Left ventricle myocardium inferior (tissue), 1 donor: ENCODE data around the gene MID2. TPM values are rescaled to one million over a fixed set of nuclear protein-coding genes. Genes with fewer than 3 reads are reported as not detected.
"Not testable (repeated sequence)": the region's sequence is repeated elsewhere in the genome, so short reads cannot be mapped to it uniquely, and the experiment has no call there.

Source experiments
- DNase-seq: peaks from one replicate; pipeline ENCODE4 v3.0.0-alpha.2; 2020
- H3K27ac ChIP-seq: fragments of 200-600 bp; replicated peaks from 2 replicates; pipeline ENCODE4 v1.8.0; 2021
- H3K27me3 ChIP-seq: fragments of 200-600 bp; 2 replicates; pipeline ENCODE4 v1.8.0; 2021; ENCODE audit warnings: low read depth
- H3K36me3 ChIP-seq: fragments of 200-600 bp; 2 replicates; pipeline ENCODE4 v1.8.0; 2021
- H3K4me1 ChIP-seq: fragments of 200-600 bp; 2 replicates; pipeline ENCODE4 v1.8.0; 2021
- H3K4me3 ChIP-seq: fragments of 200-600 bp; 2 replicates; pipeline ENCODE4 v1.8.0; 2021; ENCODE audit warnings: mild to moderate bottlenecking, moderate library complexity
- H3K9me3 ChIP-seq: fragments of 200-600 bp; replicated peaks from 2 replicates; pipeline ENCODE4 v1.8.0; 2021
- intact Hi-C: fragments of 100-400 bp; cut with micrococcal nuclease; formaldehyde crosslinking; loops from one replicate; pipeline ENCODE4 v1.11.0; 2022
- total RNA-seq: library from RNA; stranded (reverse); fragmentation: NEBNext Ultra II Directional; extraction: Animal tissue kit (Norgen Biotek cat#: 25700); gene quantifications from one replicate; pipeline ENCODE4 v1.2.1, GENCODE V29; 2021
- TF ChIP-seq, protein P1 (sequence below): fragments of 200-600 bp; IDR thresholded peaks from 2 replicates; pipeline ENCODE4 v1.8.0; 2021; ENCODE audit warnings: antibody characterized with exemption, mild to moderate bottlenecking, borderline replicate concordance
- donor health status: DM: no; HTN: yes; CAD: no; lungs with severe emphysema.

MID2 gene
- total RNA-seq, 1 donor from 2014 or later: 6.3 TPM

DNA sequence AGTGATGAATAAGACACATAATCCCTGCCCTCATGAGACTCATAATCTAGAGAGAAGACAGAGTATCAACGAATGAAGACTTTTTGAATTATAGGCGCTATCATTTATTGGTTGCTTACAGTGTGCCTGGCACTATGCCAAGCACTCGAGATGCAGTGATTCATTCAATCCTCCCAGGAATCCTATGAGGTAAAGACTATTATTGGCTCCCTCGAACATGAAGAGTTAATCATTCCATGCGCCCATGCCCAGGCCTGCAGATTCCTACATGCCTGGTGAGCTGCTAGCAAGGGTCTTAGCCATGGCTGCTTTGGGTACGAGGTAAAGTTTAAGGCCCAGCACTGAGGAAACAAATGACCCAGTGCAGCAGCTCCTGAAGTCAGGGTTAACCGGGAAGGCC is 109.5 kb downstream of the MID2 start:
- DNase-seq: no peak
- peak overlapping the region; percentile 44 for H3K4me3 ChIP-seq

DNA sequence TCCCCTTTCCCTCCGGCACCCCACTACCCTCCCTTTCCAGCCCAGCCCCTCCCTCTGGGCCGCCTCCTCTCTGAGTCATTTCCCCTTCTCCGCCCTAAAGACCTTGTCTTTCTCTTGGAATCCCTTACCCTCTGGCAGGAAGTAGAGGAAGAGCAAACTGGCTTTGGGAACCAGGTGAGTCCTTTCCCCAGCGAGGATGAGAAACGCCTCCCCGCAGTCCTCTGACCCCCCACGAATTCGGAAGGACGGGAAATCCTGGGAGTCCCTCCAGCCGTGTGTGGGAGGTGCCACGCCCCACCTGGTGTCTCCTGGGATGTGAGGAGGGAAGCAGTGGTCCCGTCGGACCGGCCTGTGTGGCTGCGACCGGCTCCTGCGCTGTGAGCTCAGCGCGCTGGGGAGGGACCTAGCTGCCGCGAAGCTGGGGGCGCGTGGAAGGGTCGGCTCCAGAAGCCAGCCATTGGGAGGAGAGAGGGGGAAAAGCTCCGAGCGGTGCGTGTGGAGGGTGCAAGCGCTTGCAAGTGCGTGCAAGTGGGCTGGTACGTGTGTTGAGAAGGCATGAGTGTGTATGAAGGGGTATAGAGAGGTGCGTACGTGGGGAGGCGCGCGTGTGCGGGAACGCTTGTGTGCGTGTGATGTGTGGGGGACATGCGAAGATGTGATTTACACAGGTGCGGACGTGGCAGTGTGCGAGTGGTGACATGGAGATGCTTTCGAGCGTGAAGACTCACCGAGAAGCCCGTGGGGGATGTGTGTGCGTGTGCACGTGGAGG is 110.2 kb downstream of the MID2 start:
- Histone ChIP-seq H3K4me1 (peaks cover 8% of the 10 kb centered on the region), H3K9me3 (no peaks in the 10 kb centered on the region), H3K27me3 (peaks cover 12% of the 10 kb centered on the region), H3K4me3 (peak overlapping the region; percentile 44), H3K36me3 (no peaks in the 10 kb centered on the region), H3K27ac (no peak overlapping the region)
- TF ChIP-seq, protein P1, sequence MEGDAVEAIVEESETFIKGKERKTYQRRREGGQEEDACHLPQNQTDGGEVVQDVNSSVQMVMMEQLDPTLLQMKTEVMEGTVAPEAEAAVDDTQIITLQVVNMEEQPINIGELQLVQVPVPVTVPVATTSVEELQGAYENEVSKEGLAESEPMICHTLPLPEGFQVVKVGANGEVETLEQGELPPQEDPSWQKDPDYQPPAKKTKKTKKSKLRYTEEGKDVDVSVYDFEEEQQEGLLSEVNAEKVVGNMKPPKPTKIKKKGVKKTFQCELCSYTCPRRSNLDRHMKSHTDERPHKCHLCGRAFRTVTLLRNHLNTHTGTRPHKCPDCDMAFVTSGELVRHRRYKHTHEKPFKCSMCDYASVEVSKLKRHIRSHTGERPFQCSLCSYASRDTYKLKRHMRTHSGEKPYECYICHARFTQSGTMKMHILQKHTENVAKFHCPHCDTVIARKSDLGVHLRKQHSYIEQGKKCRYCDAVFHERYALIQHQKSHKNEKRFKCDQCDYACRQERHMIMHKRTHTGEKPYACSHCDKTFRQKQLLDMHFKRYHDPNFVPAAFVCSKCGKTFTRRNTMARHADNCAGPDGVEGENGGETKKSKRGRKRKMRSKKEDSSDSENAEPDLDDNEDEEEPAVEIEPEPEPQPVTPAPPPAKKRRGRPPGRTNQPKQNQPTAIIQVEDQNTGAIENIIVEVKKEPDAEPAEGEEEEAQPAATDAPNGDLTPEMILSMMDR: no peak
- no peak for DNase-seq
- intact Hi-C loops: no loop called here

More for the DNA sequence above, 109.5 kb downstream of the MID2 start:
- Histone ChIP-seq H3K9me3 (no peaks in the 10 kb centered on the region), H3K27me3 (peaks cover 12% of the 10 kb centered on the region), H3K36me3 (no peaks in the 10 kb centered on the region), H3K27ac (no peak overlapping the region), H3K4me1 (peaks cover 8% of the 10 kb centered on the region)
- TF ChIP-seq, protein P1: no peak
- intact Hi-C loops: no loop called here

DNA sequence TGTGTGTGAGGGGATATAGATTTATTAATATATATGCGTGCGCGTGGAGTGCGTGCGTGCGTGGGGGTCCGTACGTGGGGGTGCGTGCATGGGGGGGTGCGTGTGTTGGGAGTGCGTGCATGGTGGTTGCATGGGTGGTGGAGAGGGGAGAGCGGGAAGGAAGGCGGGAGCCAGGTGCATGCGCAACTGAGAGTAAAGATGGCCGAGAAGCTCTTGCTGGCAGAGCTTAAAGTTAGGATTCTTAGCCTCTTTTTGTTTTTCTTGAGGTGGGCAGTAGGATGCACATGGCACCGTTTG is 110.7 kb downstream of the MID2 start:
- H3K27me3 ChIP-seq: peaks cover 12% of the 10 kb centered on the region
- H3K36me3 ChIP-seq: no peaks in the 10 kb centered on the region
- H3K4me3 ChIP-seq: no peak overlapping the region
- no peak overlapping the region for H3K27ac ChIP-seq
- peaks cover 8% of the 10 kb centered on the region for H3K4me1 ChIP-seq
- TF ChIP-seq, protein P1: no peak
- intact Hi-C loops: no loop called here
- H3K9me3 ChIP-seq: no peaks in the 10 kb centered on the region
- no peak for DNase-seq

DNA sequence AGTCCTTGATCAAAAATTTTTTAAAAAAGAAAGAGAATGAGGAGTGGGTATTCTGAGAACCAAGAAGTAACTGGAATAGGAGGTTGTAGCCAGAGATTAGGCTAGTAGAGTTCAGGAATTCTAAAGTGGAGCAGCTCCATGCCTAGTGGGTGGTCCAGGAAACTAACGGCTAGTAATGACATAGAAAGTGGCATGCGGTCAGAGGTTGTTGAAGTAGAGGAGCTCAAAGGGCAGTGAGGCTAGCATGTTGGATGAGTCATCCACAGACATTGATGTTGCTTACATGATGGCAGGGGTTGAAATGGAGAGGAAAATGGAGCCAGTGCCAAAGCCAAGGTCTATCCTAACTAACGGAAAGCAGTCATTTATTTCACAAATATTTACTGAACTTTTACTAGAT is 114.4 kb downstream of the MID2 start:
- no peaks in the 10 kb centered on the region for H3K9me3 ChIP-seq
- H3K4me1 ChIP-seq: peaks cover 8% of the 10 kb centered on the region
- no peak overlapping the region for H3K27ac ChIP-seq
- TF ChIP-seq, protein P1: no peak
- peaks cover 12% of the 10 kb centered on the region for H3K27me3 ChIP-seq
- intact Hi-C loops: no loop called here
- no peak overlapping the region for H3K4me3 ChIP-seq
- no peak for DNase-seq
- no peaks in the 10 kb centered on the region for H3K36me3 ChIP-seq

DNA sequence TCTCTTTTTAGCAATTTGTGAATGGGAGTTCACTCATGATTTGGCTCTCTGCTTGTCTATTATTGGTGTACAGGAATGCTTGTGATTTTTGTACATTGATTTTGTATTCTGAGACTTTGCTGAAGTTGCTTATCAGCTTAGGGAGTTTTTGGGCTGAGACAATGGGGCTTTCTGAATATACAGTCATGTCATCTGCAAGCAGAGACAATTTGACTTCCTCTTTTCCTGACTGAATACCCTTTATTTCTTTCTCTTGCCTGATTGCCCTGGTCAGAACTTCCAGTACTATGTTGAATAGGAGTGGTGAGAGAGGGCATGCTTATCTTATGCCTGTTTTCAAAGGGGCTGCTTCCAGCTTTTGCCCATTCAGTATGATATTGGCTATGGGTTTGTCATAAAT is 129.7 kb downstream of the MID2 start:
- H3K27me3 ChIP-seq, H3K9me3 ChIP-seq, intact Hi-C loops, H3K4me3 ChIP-seq, DNase-seq, H3K27ac ChIP-seq, H3K36me3 ChIP-seq, H3K4me1 ChIP-seq: not testable (repeated sequence)

DNA sequence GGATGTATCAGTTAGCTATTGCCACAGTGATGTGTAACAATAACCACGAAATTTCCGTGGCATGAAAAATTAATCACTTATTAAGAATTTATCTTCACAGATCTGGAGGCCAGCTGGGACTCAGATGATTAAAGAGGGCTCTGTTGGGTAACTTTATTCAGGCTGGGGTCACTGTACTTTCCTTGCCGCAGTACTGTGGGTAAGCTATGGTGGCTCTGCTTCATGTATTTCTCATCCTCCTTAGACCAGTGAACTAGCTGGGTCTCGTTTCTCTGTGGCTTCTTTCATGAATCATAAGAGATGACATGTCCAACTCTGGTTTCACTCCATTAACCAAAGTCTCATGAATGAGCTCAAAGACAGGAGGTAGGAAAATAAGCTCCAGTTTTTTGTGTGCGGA is 143.0 kb downstream of the MID2 start:
- intact Hi-C loops: no loop called here
- TF ChIP-seq, protein P1: no peak
- no peaks in the 10 kb centered on the region for H3K4me1 ChIP-seq

More for the DNA sequence above, 143.0 kb downstream of the MID2 start:
- H3K9me3 ChIP-seq: no peaks in the 10 kb centered on the region
- no peak overlapping the region for H3K27ac ChIP-seq
- no peak for DNase-seq
- H3K4me3 ChIP-seq: no peak overlapping the region
- H3K27me3 ChIP-seq: no peaks in the 10 kb centered on the region
- no peaks in the 10 kb centered on the region for H3K36me3 ChIP-seq
